WTC11 (cell line): ENCODE results near the gene TCF3. TPM values are rescaled to one million over a fixed set of nuclear protein-coding genes. Genes with fewer than 3 reads are reported as not detected.

ENCODE experiments used
- ATAC-seq: fragments of 200-7000 bp; cut with Tn5 transposase; 2 replicates; pipeline ENCODE4 v1.10.0; 2021; ENCODE audit warnings: mild to moderate bottlenecking, moderate library complexity
- CTCF ChIA-PET: fragments of 300-600 bp; sonication (Branson Sonifier 250); formaldehyde crosslinking; loops from one replicate; lab custom pipeline; 2021; ENCODE audit warnings: antibody characterized with exemption; lab: Charles Lee
- POLR2A ChIA-PET: fragments of 350-600 bp; sonication (Branson Sonifier 250); formaldehyde crosslinking; loops from one replicate; lab custom pipeline; 2021; ENCODE audit warnings: antibody characterized with exemption; lab: Charles Lee
- DNase-seq: peaks from one replicate; pipeline ENCODE4 v3.0.0; 2021; ENCODE audit warnings: low spot score
- H3K27ac Mint-ChIP-seq: 2 replicates; pipeline ENCODE4 v1.8.0; 2021; ENCODE audit warnings: mixed read lengths
- H3K27me3 Mint-ChIP-seq: 2 replicates; pipeline ENCODE4 v1.8.0; 2021; ENCODE audit warnings: low read depth, mild to moderate bottlenecking, moderate library complexity, mixed read lengths
- H3K36me3 Mint-ChIP-seq: 2 replicates; pipeline ENCODE4 v1.8.0; 2021; ENCODE audit warnings: mixed read lengths
- H3K4me1 Mint-ChIP-seq: 2 replicates; pipeline ENCODE4 v1.8.0; 2022; ENCODE audit warnings: mixed read lengths
- H3K4me3 Mint-ChIP-seq: 2 replicates; pipeline ENCODE4 v1.8.0; 2021; ENCODE audit warnings: mild to moderate bottlenecking, moderate library complexity, mixed read lengths
- H3K9me3 Mint-ChIP-seq: 2 replicates; pipeline ENCODE4 v1.8.0; 2021; ENCODE audit warnings: mixed read lengths
- ARID4B ChIP-seq: sonication (generic); formaldehyde crosslinking; IDR thresholded peaks from 2 replicates; pipeline ENCODE4 v1.8.0; 2023; ENCODE audit warnings: missing genetic modification reagents, mild to moderate bottlenecking, borderline replicate concordance
- CREB1 ChIP-seq: sonication (generic); formaldehyde crosslinking; IDR thresholded peaks from 2 replicates; pipeline ENCODE4 v1.8.0; 2023; ENCODE audit warnings: mild to moderate bottlenecking, missing genetic modification reagents
- EMX1 ChIP-seq: fragments of 250-450 bp; sonication (Bioruptor Pico); IDR thresholded peaks from 2 replicates; pipeline ENCODE4 v1.8.0; 2021; ENCODE audit warnings: mild to moderate bottlenecking
- ETV6 ChIP-seq: sonication (generic); formaldehyde crosslinking; IDR thresholded peaks from 2 replicates; pipeline ENCODE4 v1.8.1; 2022; ENCODE audit warnings: mild to moderate bottlenecking, missing genetic modification reagents
- FOXK1 ChIP-seq: sonication (generic); formaldehyde crosslinking; IDR thresholded peaks from 2 replicates; pipeline ENCODE4 v1.8.0; 2022; ENCODE audit warnings: mild to moderate bottlenecking, moderate library complexity, missing genetic modification reagents
- GTF2I ChIP-seq: fragments of 250-450 bp; sonication (Bioruptor Pico); conservative IDR thresholded peaks from 2 replicates; pipeline ENCODE4 v1.4.0; 2021; ENCODE audit warnings: mild to moderate bottlenecking
- JUN ChIP-seq: sonication (generic); formaldehyde crosslinking; IDR thresholded peaks from 2 replicates; pipeline ENCODE4 v1.8.0; 2023; ENCODE audit warnings: mild to moderate bottlenecking, missing genetic modification reagents
- NFE2L1 ChIP-seq: sonication (generic); formaldehyde crosslinking; IDR thresholded peaks from 2 replicates; pipeline ENCODE4 v1.8.1; 2023; ENCODE audit warnings: missing genetic modification reagents
- NR2C2 ChIP-seq: sonication (generic); formaldehyde crosslinking; IDR thresholded peaks from 2 replicates; pipeline ENCODE4 v1.8.0; 2022; ENCODE audit warnings: mild to moderate bottlenecking, missing genetic modification reagents
- OVOL2 ChIP-seq: fragments of 250-450 bp; sonication (Bioruptor Pico); IDR thresholded peaks from 2 replicates; pipeline ENCODE4 v1.9.0; 2021; ENCODE audit warnings: mild to moderate bottlenecking, borderline replicate concordance
- PRRX2 ChIP-seq: fragments of 250-450 bp; sonication (Bioruptor Pico); IDR thresholded peaks from 2 replicates; pipeline ENCODE4 v1.8.0; 2021; ENCODE audit warnings: mild to moderate bottlenecking
- RORB ChIP-seq: fragments of 250-450 bp; sonication (Bioruptor Pico); IDR thresholded peaks from 2 replicates; pipeline ENCODE4 v1.9.0; 2021; ENCODE audit warnings: mild to moderate bottlenecking
- SMAD4 ChIP-seq: sonication (generic); formaldehyde crosslinking; IDR thresholded peaks from 2 replicates; pipeline ENCODE4 v1.8.0; 2022; ENCODE audit warnings: mild to moderate bottlenecking, missing genetic modification reagents
- TEAD1 ChIP-seq: sonication (generic); formaldehyde crosslinking; IDR thresholded peaks from 2 replicates; pipeline ENCODE4 v1.8.0; 2022; ENCODE audit warnings: mild to moderate bottlenecking, missing genetic modification reagents
- TEAD4 ChIP-seq: sonication (generic); formaldehyde crosslinking; IDR thresholded peaks from 2 replicates; pipeline ENCODE4 v1.8.0; 2022; ENCODE audit warnings: mild to moderate bottlenecking, missing genetic modification reagents
- ZMAT4 ChIP-seq: fragments of 250-450 bp; sonication (Bioruptor Pico); IDR thresholded peaks from 2 replicates; pipeline ENCODE4 v1.9.0; 2021; ENCODE audit warnings: mild to moderate bottlenecking
- ZNF121 ChIP-seq: sonication (generic); formaldehyde crosslinking; IDR thresholded peaks from 2 replicates; pipeline ENCODE4 v1.8.0; 2023; ENCODE audit warnings: missing genetic modification reagents
- ZNF416 ChIP-seq: fragments of 250-450 bp; sonication (Bioruptor Pico); IDR thresholded peaks from 2 replicates; pipeline ENCODE4 v1.9.0; 2021; ENCODE audit warnings: mild to moderate bottlenecking, inconsistent platforms
- total RNA-seq: library from RNA; stranded (reverse); gene quantifications from 3 replicates; pipeline ENCODE4 v1.2.3, GENCODE V29; 2021
- TF ChIP-seq, protein P1 (sequence below): sonication (generic); formaldehyde crosslinking; conservative IDR thresholded peaks from 2 replicates; pipeline ENCODE4 v1.8.1; 2022; ENCODE audit warnings: mild to moderate bottlenecking, missing genetic modification reagents
- TF ChIP-seq, protein P2 (sequence below): sonication (generic); formaldehyde crosslinking; IDR thresholded peaks from 2 replicates; pipeline ENCODE4 v1.8.0; 2022; ENCODE audit warnings: mild to moderate bottlenecking, missing genetic modification reagents
- TF ChIP-seq, protein P3 (sequence below): sonication (generic); formaldehyde crosslinking; IDR thresholded peaks from 2 replicates; pipeline ENCODE4 v1.8.0; 2022; ENCODE audit warnings: mild to moderate bottlenecking, missing genetic modification reagents

TCF3 gene
- total RNA-seq, 1 experiment from 2014 or later = 324 TPM

- TF ChIP-seq SMAD4 (CRISPR knock-in tag) (no peak), EMX1 (CRISPR knock-in tag) (no peak), OVOL2 (CRISPR knock-in tag) (no peak), CREB1 (CRISPR knock-in tag) (no peak), ZMAT4 (CRISPR knock-in tag) (no peak), JUN (CRISPR knock-in tag) (no peak), RORB (CRISPR knock-in tag) (no peak), ETV6 (CRISPR knock-in tag) (no peak), NR2C2 (CRISPR knock-in tag) (no peak), TEAD1 (CRISPR knock-in tag) (no peak)
- TF ChIP-seq, protein P1, sequence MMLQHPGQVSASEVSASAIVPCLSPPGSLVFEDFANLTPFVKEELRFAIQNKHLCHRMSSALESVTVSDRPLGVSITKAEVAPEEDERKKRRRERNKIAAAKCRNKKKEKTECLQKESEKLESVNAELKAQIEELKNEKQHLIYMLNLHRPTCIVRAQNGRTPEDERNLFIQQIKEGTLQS (CRISPR knock-in tag) = no peak
- no peaks in the 10 kb centered on the region for H3K27me3 Mint-ChIP-seq
- ATAC-seq = no peak
- H3K4me1 Mint-ChIP-seq = peaks cover 9% of the 10 kb centered on the region; the same call in 1 of the 2 replicates
- no peaks in the 10 kb centered on the region for H3K9me3 Mint-ChIP-seq
- DNase-seq = no peak
- no peak overlapping the region for H3K27ac Mint-ChIP-seq
- H3K4me3 Mint-ChIP-seq = no peak overlapping the region
- POLR2A ChIA-PET = no interaction called here
- CTCF ChIA-PET = interaction anchor here (1.0 to 2.5 kb wide), 3 partner anchors 16 to 217 kb away, joined by 3 to 7 read pairs (median 3); no protein-coding TSS in a partner anchor
- peaks cover 22% of the 10 kb centered on the region for H3K36me3 Mint-ChIP-seq
These were observed 43.4 kb downstream of the TCF3 start for GRCh38 chr19:1609103-1609396.

DNA sequence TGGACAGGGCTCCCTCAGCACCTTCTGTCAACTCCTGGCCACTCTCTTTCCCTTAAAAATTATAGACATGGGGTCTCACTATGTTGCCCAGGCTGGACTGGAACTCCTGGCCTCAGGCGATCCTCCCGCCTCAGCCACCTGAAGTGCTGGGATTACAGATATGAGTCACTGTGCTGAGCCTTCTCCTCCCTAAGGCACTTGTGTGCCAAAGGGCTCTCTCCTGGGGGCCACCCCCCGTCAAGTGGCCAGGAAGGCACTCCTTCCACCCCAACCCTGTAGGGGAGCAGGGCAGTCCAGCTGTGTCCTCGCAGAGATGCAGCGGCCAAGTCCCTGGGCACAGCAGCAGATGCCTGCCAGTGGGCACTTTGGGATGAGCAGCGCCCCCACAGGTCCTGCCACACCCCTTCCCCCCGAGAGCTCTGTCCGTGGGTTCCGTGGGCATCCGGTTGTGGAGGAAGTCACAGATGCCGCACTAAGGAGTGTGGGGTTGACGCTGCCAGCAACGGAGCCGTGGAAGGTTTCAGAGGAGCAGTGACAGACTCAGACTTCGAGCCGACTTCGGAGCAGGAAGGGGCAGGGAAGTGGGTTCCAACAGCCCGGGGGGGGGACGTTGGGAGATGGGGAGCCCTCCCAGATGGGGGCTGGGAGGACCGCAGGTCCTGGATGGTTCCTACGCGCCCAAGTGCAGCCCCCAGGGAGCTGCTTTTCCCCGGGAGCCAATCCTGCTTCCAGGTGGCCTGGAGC lies 43.9 kb downstream of the TCF3 start:
- ChIA-PET POLR2A (no interaction called here), CTCF (interaction anchor here (1.0 to 2.5 kb wide), 3 partner anchors 17 to 62 kb away, joined by 3 to 7 read pairs (median 3); partner anchors contain the start of gene TCF3)
- DNase-seq (no peak), ATAC-seq (no peak)
- H3K4me3 Mint-ChIP-seq = no peak overlapping the region
- no peak overlapping the region; the same call in 1 of the 2 replicates for H3K27ac Mint-ChIP-seq
- peaks cover 17% of the 10 kb centered on the region for H3K36me3 Mint-ChIP-seq
- no peaks in the 10 kb centered on the region for H3K9me3 Mint-ChIP-seq
- no peaks in the 10 kb centered on the region for H3K27me3 Mint-ChIP-seq
- TF ChIP-seq TEAD4 (CRISPR knock-in tag) = no peak
- TF ChIP-seq, protein P2, sequence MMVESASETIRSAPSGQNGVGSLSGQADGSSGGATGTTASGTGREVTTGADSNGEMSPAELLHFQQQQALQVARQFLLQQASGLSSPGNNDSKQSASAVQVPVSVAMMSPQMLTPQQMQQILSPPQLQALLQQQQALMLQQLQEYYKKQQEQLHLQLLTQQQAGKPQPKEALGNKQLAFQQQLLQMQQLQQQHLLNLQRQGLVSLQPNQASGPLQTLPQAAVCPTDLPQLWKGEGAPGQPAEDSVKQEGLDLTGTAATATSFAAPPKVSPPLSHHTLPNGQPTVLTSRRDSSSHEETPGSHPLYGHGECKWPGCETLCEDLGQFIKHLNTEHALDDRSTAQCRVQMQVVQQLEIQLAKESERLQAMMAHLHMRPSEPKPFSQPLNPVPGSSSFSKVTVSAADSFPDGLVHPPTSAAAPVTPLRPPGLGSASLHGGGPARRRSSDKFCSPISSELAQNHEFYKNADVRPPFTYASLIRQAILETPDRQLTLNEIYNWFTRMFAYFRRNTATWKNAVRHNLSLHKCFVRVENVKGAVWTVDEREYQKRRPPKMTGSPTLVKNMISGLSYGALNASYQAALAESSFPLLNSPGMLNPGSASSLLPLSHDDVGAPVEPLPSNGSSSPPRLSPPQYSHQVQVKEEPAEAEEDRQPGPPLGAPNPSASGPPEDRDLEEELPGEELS (CRISPR knock-in tag) = no peak
- TF ChIP-seq ARID4B (CRISPR knock-in tag) = no peak
- no peak for TF ChIP-seq ZNF416
- TF ChIP-seq ZNF121 (CRISPR knock-in tag) = peak; percentile 91
- no peak for TF ChIP-seq PRRX2 (CRISPR knock-in tag)
- 0 out of 2 replicates have a peak, but pooled peaks have one; percentile 4 for TF ChIP-seq GTF2I (CRISPR knock-in tag)
- no peak for TF ChIP-seq JUN (CRISPR knock-in tag)
- 0 out of 2 replicates have a peak, but pooled peaks have one; percentile 72 for TF ChIP-seq EMX1 (CRISPR knock-in tag)
- TF ChIP-seq, protein P3, sequence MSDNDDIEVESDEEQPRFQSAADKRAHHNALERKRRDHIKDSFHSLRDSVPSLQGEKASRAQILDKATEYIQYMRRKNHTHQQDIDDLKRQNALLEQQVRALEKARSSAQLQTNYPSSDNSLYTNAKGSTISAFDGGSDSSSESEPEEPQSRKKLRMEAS (CRISPR knock-in tag) = no peak
- no peak for TF ChIP-seq FOXK1 (CRISPR knock-in tag)
- TF ChIP-seq SMAD4 (CRISPR knock-in tag) = no peak
- no peak for TF ChIP-seq NFE2L1 (CRISPR knock-in tag)
- peaks cover 9% of the 10 kb centered on the region; the same call in 1 of the 2 replicates for H3K4me1 Mint-ChIP-seq
